ENCODE results near the gene ENPP1. TPM values are rescaled to one million over a fixed set of nuclear protein-coding genes. Genes with fewer than 3 reads are reported as not detected.
A peak's percentile ranks its signal among the peaks of the same experiment; 100 is the strongest.

The ENPP1 gene
- total RNA-seq, 3 donors from 2014 or later = 12.7 to 23.4 (median 21.2) TPM

- no peak overlapping the region for H3K4me3 ChIP-seq
- intact Hi-C loops (cut with DNase I, micrococcal nuclease) = no loop called here
- H3K9me3 ChIP-seq = no peaks in the 10 kb centered on the region
- H3K36me3 ChIP-seq (ENCODE audit: low read depth) = no peaks in the 10 kb centered on the region
- no peak for TF ChIP-seq CTCF (IDR thresholded peaks at IDR 0.05)
- H3K4me1 ChIP-seq (ENCODE audit: low read depth) = no peaks in the 10 kb centered on the region
- ATAC-seq (no peak), DNase-seq (no peak)
Observed at GRCh38 chr6:131886517-131886916, 78.7 kb downstream of the ENPP1 start.

GRCh38 chr6:131890091-131890490 is 82.3 kb downstream of the ENPP1 start:
- no peak for ATAC-seq
- DNase-seq = no peak
- TF ChIP-seq CTCF (IDR thresholded peaks at IDR 0.05) = no peak
- H3K9me3 ChIP-seq = no peaks in the 10 kb centered on the region
- H3K4me3 ChIP-seq = no peak overlapping the region
- intact Hi-C loops (cut with DNase I, micrococcal nuclease) = no loop called here
- H3K4me1 ChIP-seq (ENCODE audit: low read depth) = peaks cover 16% of the 10 kb centered on the region
- no peaks in the 10 kb centered on the region for H3K36me3 ChIP-seq (ENCODE audit: low read depth)

GRCh38 chr6:131893198-131893597 is 85.4 kb downstream of the ENPP1 start:
- Histone ChIP-seq H3K9me3 (peaks cover 3% of the 10 kb centered on the region), H3K4me1 (ENCODE audit: low read depth) (peaks cover 19% of the 10 kb centered on the region), H3K4me3 (no peak overlapping the region), H3K36me3 (ENCODE audit: low read depth) (no peaks in the 10 kb centered on the region)
- intact Hi-C loops (cut with DNase I, micrococcal nuclease) = no loop called here
- DNase-seq (no peak), ATAC-seq (no peak)
- TF ChIP-seq CTCF (IDR thresholded peaks at IDR 0.05) = no peak

GRCh38 chr6:131894493-131895424 is 86.9 kb downstream of the ENPP1 start:
- intact Hi-C loops (cut with DNase I, micrococcal nuclease) = no loop called here

GRCh38 chr6:131897050-131897435 is 89.2 kb downstream of the ENPP1 start:
- DNase-seq = no peak
- no peak for ATAC-seq
- peaks cover 19% of the 10 kb centered on the region for H3K4me1 ChIP-seq (ENCODE audit: low read depth)
- no peak for TF ChIP-seq CTCF (IDR thresholded peaks at IDR 0.05)
- peaks cover 6% of the 10 kb centered on the region for H3K9me3 ChIP-seq
- no peak overlapping the region for H3K4me3 ChIP-seq
- intact Hi-C loops (cut with DNase I, micrococcal nuclease) = no loop called here
- no peaks in the 10 kb centered on the region for H3K36me3 ChIP-seq (ENCODE audit: low read depth)

More at GRCh38 chr6:131894493-131895424, 86.9 kb downstream of the ENPP1 start:
- Histone ChIP-seq H3K4me3 (no peak overlapping the region), H3K4me1 (ENCODE audit: low read depth) (peaks cover 19% of the 10 kb centered on the region), H3K9me3 (peaks cover 6% of the 10 kb centered on the region), H3K36me3 (ENCODE audit: low read depth) (no peaks in the 10 kb centered on the region)
- DNase-seq (peak in 1 of 3 donors; percentile 75), ATAC-seq (peak; percentile 98)
- TF ChIP-seq CTCF (IDR thresholded peaks at IDR 0.05) = no peak
